HCT116 (cell line): ENCODE results near the gene BBS12. TPM values are rescaled to one million over a fixed set of nuclear protein-coding genes. Genes with fewer than 3 reads are reported as not detected.

Experiments used
- ATAC-seq: fragments of 200-7000 bp; cut with Tn5 transposase; 2 replicates; pipeline ENCODE4 v1.9.1; 2020; ENCODE audit warnings: mild to moderate bottlenecking, moderate library complexity
- BruUV-seq: library from RNA; stranded (reverse); fragments of 400-500 nt; replicated peaks from 2 replicates; lab custom pipeline; 2021; lab: Mats Ljungman, UMichigan
- CTCF ChIA-PET: fragments of 300-600 bp; sonication (Branson Sonifier 250); formaldehyde crosslinking; loops from one replicate; lab custom pipeline; 2021; ENCODE audit warnings: antibody characterized with exemption; lab: Charles Lee
- POLR2A ChIA-PET: fragments of 300-600, 350-600 bp; sonication (Branson Sonifier 250); formaldehyde crosslinking; loops from one replicate; lab custom pipeline; 2021; ENCODE audit warnings: antibody characterized with exemption; lab: Charles Lee
- RAD21 ChIA-PET, 2 experiments: fragments of 300-600 bp; sonication (Branson Sonifier 250); formaldehyde crosslinking; loops; one replicate each; lab custom pipeline; 2023; ENCODE audit warnings: low total read pairs in 2 of 2; ENCODE audit not compliant: uncharacterized antibody in 2 of 2, unreplicated experiment in 2 of 2, low non-redundant PET in 1 of 2; lab: Charles Lee
- DNase-seq: peaks from one replicate; pipeline ENCODE4 v3.0.0-alpha.2; 2010; ENCODE audit warnings: low read depth, low spot score
- H2AFZ ChIP-seq: fragments of 200-600 bp; shearing (Covaris generic), sonication (generic); 2 replicates; pipeline ENCODE4 v1.6.1; 2017; ENCODE audit warnings: low read depth, mixed run types, mixed read lengths, antibody characterized with exemption, low read length; ENCODE audit not compliant: poor library complexity, severe bottlenecking
- H3K27ac ChIP-seq: 2 replicates; pipeline ENCODE4 v1.5.1; 2012; ENCODE audit warnings: low read depth, low read length
- H3K27me3 ChIP-seq: fragments of 200-600 bp; sonication (generic); 2 replicates; pipeline ENCODE4 v1.6.1; 2016; ENCODE audit warnings: mixed run types, low read length, mixed read lengths; ENCODE audit not compliant: insufficient read depth
- H3K36me3 ChIP-seq, 2 experiments: fragments of 200-500 bp in 1 of 2; fragments of 200-600 bp in 1 of 2; sonication (Bioruptor generic) in 1 of 2; sonication (generic) in 1 of 2; 2 replicates each; pipeline versions ENCODE4 v1.5.1 to v1.6.1; 2014 to 2016; ENCODE audit warnings: low read length in 2 of 2, inconsistent platforms in 1 of 2, mixed read lengths in 1 of 2, mixed run types in 1 of 2; ENCODE audit not compliant: insufficient read depth in 2 of 2, control insufficient read depth in 1 of 2
- H3K4me1 ChIP-seq, 2 experiments: fragments of 200-600 bp in 1 of 2; sonication (generic) in 1 of 2; 2 replicates each; pipeline versions ENCODE4 v1.5.1 to v1.6.1; 2012 to 2017; ENCODE audit warnings: low read length in 2 of 2, inconsistent platforms in 1 of 2, mild to moderate bottlenecking in 1 of 2, mixed read lengths in 1 of 2, mixed run types in 1 of 2, moderate library complexity in 1 of 2; ENCODE audit not compliant: insufficient read depth in 2 of 2, control insufficient read depth in 1 of 2
- H3K4me2 ChIP-seq: fragments of 200-600 bp; sonication (generic); 2 replicates; pipeline ENCODE4 v1.6.1; 2017; ENCODE audit warnings: mixed run types, low read length, mixed read lengths
- H3K4me3 ChIP-seq, 2 experiments: fragments of 200-600 bp in 1 of 2; sonication (generic) in 1 of 2; replicated peaks in 1 of 2; 2 replicates each; pipeline ENCODE4 v1.5.1; 2011 to 2016; ENCODE audit warnings: low read length in 2 of 2, control low read depth in 1 of 2, low read depth in 1 of 2, mild to moderate bottlenecking in 1 of 2, mixed read lengths in 1 of 2, mixed run types in 1 of 2
- H3K79me2 ChIP-seq: fragments of 200-600 bp; sonication (generic); 2 replicates; pipeline ENCODE4 v1.6.1; 2017; ENCODE audit warnings: mild to moderate bottlenecking, mixed run types, low read length, moderate library complexity, mixed read lengths; ENCODE audit not compliant: insufficient read depth
- H3K9ac ChIP-seq: fragments of 200-600 bp; sonication (generic); 2 replicates; pipeline ENCODE4 v1.6.1; 2016; ENCODE audit warnings: low read length, mixed read lengths
- H3K9me2 ChIP-seq: fragments of 200-600 bp; sonication (generic), shearing (Covaris generic); 2 replicates; pipeline ENCODE4 v1.6.1; 2017; ENCODE audit warnings: mixed run types, mild to moderate bottlenecking, moderate library complexity; ENCODE audit not compliant: insufficient read depth
- H3K9me3 ChIP-seq, 2 experiments: fragments of 200-500 bp in 1 of 2; fragments of 200-600 bp in 1 of 2; sonication (Bioruptor generic) in 1 of 2; sonication (generic) in 1 of 2; 2 replicates each; pipeline ENCODE4 v1.6.1; 2014 to 2017; ENCODE audit warnings: low read length in 2 of 2, mixed read lengths in 2 of 2, inconsistent platforms in 1 of 2, low read depth in 1 of 2, mild to moderate bottlenecking in 1 of 2, mixed run types in 1 of 2, moderate library complexity in 1 of 2; ENCODE audit not compliant: control insufficient read depth in 1 of 2, insufficient read depth in 1 of 2
- H4K20me1 ChIP-seq: fragments of 200-600 bp; sonication (generic), shearing (Covaris generic); 2 replicates; pipeline ENCODE4 v1.6.1; 2017; ENCODE audit warnings: mixed run types, mild to moderate bottlenecking, moderate library complexity; ENCODE audit not compliant: insufficient read depth
- CBX3 ChIP-seq: IDR thresholded peaks from 2 replicates; pipeline ENCODE4 v1.6.1; 2012; ENCODE audit warnings: low read depth
- EZH2 ChIP-seq: fragments of 200-600 bp; sonication (generic); IDR thresholded peaks from 2 replicates; pipeline ENCODE4 v1.6.1; 2017; ENCODE audit warnings: antibody characterized with exemption, mixed run types
- FOSL1 ChIP-seq: IDR thresholded peaks from 2 replicates; pipeline ENCODE4 v1.6.1; 2012; ENCODE audit warnings: low read depth
- JUND ChIP-seq: IDR thresholded peaks from 2 replicates; pipeline ENCODE4 v1.6.1; 2012
- SRF ChIP-seq: IDR thresholded peaks from 2 replicates; pipeline ENCODE4 v1.6.1; 2012; ENCODE audit warnings: low read depth
- TCF7L2 ChIP-seq: IDR thresholded peaks from 2 replicates; pipeline ENCODE4 v1.7.0; 2011; ENCODE audit warnings: borderline replicate concordance, inconsistent platforms; ENCODE audit not compliant: insufficient read depth, insufficient read length; ENCODE audit errors: extremely low read depth
- ZFX ChIP-seq: fragments of 450-650 bp; IDR thresholded peaks from 2 replicates; pipeline ENCODE4 v1.6.1; 2017
- intact Hi-C: fragments of 100-400 bp; cut with micrococcal nuclease; formaldehyde crosslinking; loops from 2 replicates; pipeline ENCODE4 v1.10.0; 2022
- total RNA-seq: library from RNA; stranded (reverse); gene quantifications from one replicate; pipeline ENCODE4 v1.2.1, GENCODE V29; 2021; ENCODE audit not compliant: unreplicated experiment
- TF ChIP-seq, protein P1 (sequence below): IDR thresholded peaks from 2 replicates; pipeline ENCODE4 v1.6.1; 2012
- TF ChIP-seq, protein P2 (sequence below): IDR thresholded peaks from 2 replicates; pipeline ENCODE4 v1.6.1; 2012; ENCODE audit warnings: low read depth
- TF ChIP-seq, protein P3 (sequence below): IDR thresholded peaks from 2 replicates; pipeline ENCODE4 v1.6.1; 2012

The BBS12 gene
- total RNA-seq, 1 experiment from 2014 or later, result 2.1 TPM

DNA sequence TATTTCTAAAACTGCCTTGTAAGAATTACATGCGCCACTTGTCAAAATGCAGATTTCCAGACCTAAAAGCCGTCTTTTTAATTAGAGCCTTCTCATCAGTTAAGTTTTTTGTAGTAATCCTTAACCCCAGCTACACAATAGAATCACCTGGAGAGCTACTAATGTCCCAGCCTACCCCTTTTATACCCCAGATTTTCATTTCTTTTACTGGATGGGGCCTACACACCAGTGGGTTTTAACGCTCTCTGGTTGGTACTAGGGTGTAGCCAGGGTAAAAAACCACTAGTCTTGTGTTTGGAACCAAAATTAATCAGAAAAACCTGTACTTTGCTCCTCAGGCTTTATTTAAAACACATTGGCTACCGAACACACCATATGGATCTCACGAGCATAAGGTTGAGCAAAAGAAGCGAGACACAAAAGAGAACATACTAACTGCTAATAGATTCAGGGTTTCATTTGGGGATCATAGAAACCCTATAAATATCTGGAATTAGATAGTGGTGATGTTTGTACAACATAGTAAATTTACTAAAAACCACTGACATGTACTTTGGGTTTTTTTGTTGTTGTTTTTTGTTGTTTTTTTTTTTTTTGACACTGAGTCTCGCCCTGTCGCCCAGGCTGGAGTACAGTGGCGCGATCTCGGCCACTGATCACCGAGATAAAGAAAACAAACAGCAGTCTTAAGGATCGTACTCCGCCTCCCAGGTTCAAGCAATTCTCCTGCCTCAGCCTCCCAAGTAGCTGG, 30.6 kb downstream of the BBS12 start:
- H2AFZ ChIP-seq, result peak overlapping the region; percentile 6
- DNase-seq (no peak), ATAC-seq (no peak)
- BruUV-seq, result no TSS peak
- intact Hi-C loops, result no loop called here
- no peaks in the 10 kb centered on the region for H3K9me3 ChIP-seq
- H3K4me1 ChIP-seq, result peaks cover 0 to 6% of the 10 kb centered on the region in 2 experiments; a peak in 2 of 4 replicates
- H4K20me1 ChIP-seq, result no peaks in the 10 kb centered on the region
- no peaks in the 10 kb centered on the region for H3K27me3 ChIP-seq
- no peak overlapping the region for H3K4me2 ChIP-seq
- RAD21 ChIA-PET, result no interaction called here
- no peaks in the 10 kb centered on the region for H3K9me2 ChIP-seq
- H3K79me2 ChIP-seq, result no peaks in the 10 kb centered on the region
- no peaks in the 10 kb centered on the region for H3K36me3 ChIP-seq
- POLR2A ChIA-PET, result no interaction called here
- CTCF ChIA-PET, result no interaction called here
- TF ChIP-seq SRF (no peak), FOSL1 (no peak), EZH2 (no peak), CBX3 (no peak), JUND (no peak), TCF7L2 (no peak), ZFX (no peak)
- TF ChIP-seq, protein P1, sequence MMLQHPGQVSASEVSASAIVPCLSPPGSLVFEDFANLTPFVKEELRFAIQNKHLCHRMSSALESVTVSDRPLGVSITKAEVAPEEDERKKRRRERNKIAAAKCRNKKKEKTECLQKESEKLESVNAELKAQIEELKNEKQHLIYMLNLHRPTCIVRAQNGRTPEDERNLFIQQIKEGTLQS, result no peak
- TF ChIP-seq, protein P2, sequence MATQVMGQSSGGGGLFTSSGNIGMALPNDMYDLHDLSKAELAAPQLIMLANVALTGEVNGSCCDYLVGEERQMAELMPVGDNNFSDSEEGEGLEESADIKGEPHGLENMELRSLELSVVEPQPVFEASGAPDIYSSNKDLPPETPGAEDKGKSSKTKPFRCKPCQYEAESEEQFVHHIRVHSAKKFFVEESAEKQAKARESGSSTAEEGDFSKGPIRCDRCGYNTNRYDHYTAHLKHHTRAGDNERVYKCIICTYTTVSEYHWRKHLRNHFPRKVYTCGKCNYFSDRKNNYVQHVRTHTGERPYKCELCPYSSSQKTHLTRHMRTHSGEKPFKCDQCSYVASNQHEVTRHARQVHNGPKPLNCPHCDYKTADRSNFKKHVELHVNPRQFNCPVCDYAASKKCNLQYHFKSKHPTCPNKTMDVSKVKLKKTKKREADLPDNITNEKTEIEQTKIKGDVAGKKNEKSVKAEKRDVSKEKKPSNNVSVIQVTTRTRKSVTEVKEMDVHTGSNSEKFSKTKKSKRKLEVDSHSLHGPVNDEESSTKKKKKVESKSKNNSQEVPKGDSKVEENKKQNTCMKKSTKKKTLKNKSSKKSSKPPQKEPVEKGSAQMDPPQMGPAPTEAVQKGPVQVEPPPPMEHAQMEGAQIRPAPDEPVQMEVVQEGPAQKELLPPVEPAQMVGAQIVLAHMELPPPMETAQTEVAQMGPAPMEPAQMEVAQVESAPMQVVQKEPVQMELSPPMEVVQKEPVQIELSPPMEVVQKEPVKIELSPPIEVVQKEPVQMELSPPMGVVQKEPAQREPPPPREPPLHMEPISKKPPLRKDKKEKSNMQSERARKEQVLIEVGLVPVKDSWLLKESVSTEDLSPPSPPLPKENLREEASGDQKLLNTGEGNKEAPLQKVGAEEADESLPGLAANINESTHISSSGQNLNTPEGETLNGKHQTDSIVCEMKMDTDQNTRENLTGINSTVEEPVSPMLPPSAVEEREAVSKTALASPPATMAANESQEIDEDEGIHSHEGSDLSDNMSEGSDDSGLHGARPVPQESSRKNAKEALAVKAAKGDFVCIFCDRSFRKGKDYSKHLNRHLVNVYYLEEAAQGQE, result no peak
- TF ChIP-seq, protein P3, sequence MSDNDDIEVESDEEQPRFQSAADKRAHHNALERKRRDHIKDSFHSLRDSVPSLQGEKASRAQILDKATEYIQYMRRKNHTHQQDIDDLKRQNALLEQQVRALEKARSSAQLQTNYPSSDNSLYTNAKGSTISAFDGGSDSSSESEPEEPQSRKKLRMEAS, result no peak
- TF ChIP-seq, all 23 proteins: peak for 0
- H3K4me3 ChIP-seq, result no peak overlapping the region
- no peak overlapping the region for H3K9ac ChIP-seq
- no peak overlapping the region for H3K27ac ChIP-seq
